K562 (cell line): ENCODE data around the gene EXTL1. TPM values are rescaled to one million over a fixed set of nuclear protein-coding genes. Genes with fewer than 3 reads are reported as not detected.

ENCODE experiments used
- ATAC-seq: fragments of 200-7000 bp; cut with Tn5 transposase; 3 replicates; pipeline ENCODE4 v1.9.1; 2020; ENCODE audit warnings: moderate library complexity
- BruUV-seq: library from RNA; stranded (reverse); fragments of 400-500 nt; replicated peaks from 2 replicates; lab custom pipeline; 2021; lab: Mats Ljungman, UMichigan
- CTCF ChIA-PET: fragments of 300-600 bp; formaldehyde crosslinking; extraction: SDS; loops from one replicate; lab custom pipeline; 2021; ENCODE audit warnings: low intra/inter-chr PET ratio; lab: Yijun Ruan, JAX
- POLR2A ChIA-PET: fragments of 300-600, 350-650 bp; sonication (Branson Sonifier 250); formaldehyde crosslinking; extraction: SDS; loops from one replicate; lab custom pipeline; 2021; ENCODE audit warnings: antibody characterized with exemption, inconsistent platforms; lab: Yijun Ruan, JAX
- DNase-seq, 4 experiments: peaks; one replicate each; pipeline versions ENCODE4 v3.0.0 to v3.0.0-alpha.2; 2011 to 2018; ENCODE audit warnings: low spot score in 3 of 4, mixed read lengths in 3 of 4; ENCODE audit errors: extremely low read depth in 1 of 4
- FAIRE-seq: peaks from 2 replicates; lab custom pipeline; 2011; peaks lifted over from hg19 to GRCh38; lab: Jason Lieb, UNC
- H2AFZ ChIP-seq: 2 replicates; pipeline ENCODE4 v1.6.0; 2011; ENCODE audit warnings: low read depth, low read length, control low read depth, inconsistent platforms
- H3K27ac ChIP-seq: fragments of 200-600 bp; 3 replicates; pipeline ENCODE4 v1.8.0; 2011; ENCODE audit warnings: low read depth, mild to moderate bottlenecking, control low read depth, inconsistent platforms, low read length, moderate library complexity, mixed read lengths; ENCODE audit errors: extremely low read depth
- H3K27me3 ChIP-seq, 2 experiments: fragments of 300-600 bp in 1 of 2; 2 replicates in 1 of 2; 3 replicates in 1 of 2; pipeline versions ENCODE4 v1.6.0 to v1.8.0; 2011; ENCODE audit warnings: inconsistent platforms in 2 of 2, low read length in 2 of 2, mild to moderate bottlenecking in 1 of 2, mixed read lengths in 1 of 2, moderate library complexity in 1 of 2; ENCODE audit not compliant: control insufficient read depth in 2 of 2, insufficient read depth in 2 of 2
- H3K36me3 ChIP-seq: fragments of 300-600 bp; 3 replicates; pipeline ENCODE4 v1.8.0; 2011; ENCODE audit warnings: mild to moderate bottlenecking, low read length, inconsistent platforms; ENCODE audit not compliant: control insufficient read depth, insufficient read depth
- H3K4me1 ChIP-seq, 2 experiments: fragments of 200-600 bp in 1 of 2; replicated peaks in 1 of 2; 2 replicates in 1 of 2; 3 replicates in 1 of 2; pipeline versions ENCODE4 v1.5.1 to v1.8.0; 2011; ENCODE audit warnings: inconsistent platforms in 2 of 2, low read length in 2 of 2, mild to moderate bottlenecking in 1 of 2, mixed read lengths in 1 of 2, moderate library complexity in 1 of 2; ENCODE audit not compliant: control insufficient read depth in 2 of 2, insufficient read depth in 2 of 2
- H3K4me2 ChIP-seq: 2 replicates; pipeline ENCODE4 v1.6.1; 2011; ENCODE audit warnings: low read length, control low read depth, inconsistent platforms, mixed read lengths; ENCODE audit not compliant: insufficient read depth
- H3K4me3 ChIP-seq: fragments of 200-600 bp; sonication (generic), shearing (Covaris generic); 2 replicates; pipeline ENCODE4 v1.5.1; 2016; ENCODE audit warnings: control low read depth, inconsistent platforms
- H3K79me2 ChIP-seq: fragments of 200-600 bp; 3 replicates; pipeline ENCODE4 v1.8.0; 2011; ENCODE audit warnings: low read length, inconsistent platforms; ENCODE audit not compliant: control insufficient read depth, insufficient read depth
- H3K9ac ChIP-seq, 2 experiments: 2 replicates each; pipeline versions ENCODE4 v1.6.0 to v1.6.1; 2011; ENCODE audit warnings: low read depth in 2 of 2, low read length in 2 of 2, control low read depth in 1 of 2, inconsistent platforms in 1 of 2, mild to moderate bottlenecking in 1 of 2, mixed read lengths in 1 of 2; ENCODE audit not compliant: insufficient read depth in 1 of 2
- H3K9me1 ChIP-seq: one replicate; pipeline ENCODE4 v1.6.0; 2011; ENCODE audit warnings: inconsistent platforms, mild to moderate bottlenecking, low read length, moderate library complexity; ENCODE audit not compliant: control insufficient read depth, insufficient read depth
- H3K9me3 ChIP-seq: replicated peaks from 2 replicates; pipeline ENCODE4 v1.5.1; 2011; ENCODE audit warnings: low read depth, low read length, inconsistent platforms; ENCODE audit not compliant: control insufficient read depth, insufficient read depth
- H4K20me1 ChIP-seq: replicated peaks from 2 replicates; pipeline ENCODE4 v1.6.1; 2011; ENCODE audit warnings: low read length, inconsistent platforms, mixed read lengths; ENCODE audit not compliant: control insufficient read depth, insufficient read depth
- KDM1A ChIP-seq, 2 experiments: fragments of 450-650 bp; IDR thresholded peaks; 2 replicates each; pipeline ENCODE4 v1.6.1; 2016; ENCODE audit warnings: mild to moderate bottlenecking in 2 of 2
- PATZ1 ChIP-seq: fragments of 250-450 bp; sonication (Bioruptor Pico); IDR thresholded peaks from 2 replicates; pipeline ENCODE4 v1.5.0; 2020; ENCODE audit warnings: mild to moderate bottlenecking, borderline replicate concordance
- WGBS: fragments of 100-300 bp; shearing (Covaris generic); methylation state at CpG from one replicate; pipeline ENCODE4 v1.1.6; 2016; ENCODE audit warnings: low coverage, mixed read lengths; ENCODE audit not compliant: insufficient coverage; ENCODE audit errors: missing lambda C conversion rate; 5-methylcytosine and 5-hydroxymethylcytosine counted together
- in situ Hi-C: fragments of 300-500 bp; cut with MboI; formaldehyde crosslinking; loops from 4 replicates; pipeline ENCODE4 v1.15.0; 2018; ENCODE audit warnings: inconsistent platforms, mixed read lengths
- intact Hi-C: fragments of 100-400 bp; cut with micrococcal nuclease; formaldehyde crosslinking; loops from 2 replicates; pipeline ENCODE4 v1.14.2; 2022
- polyA plus RNA-seq, 8 experiments: library from polyadenylated mRNA; depleted of rRNA in 4 of 8; stranded (reverse) in 5 of 8; unstranded in 3 of 8; fragments of >200 nt; fragmentation: Nextera tagmentation in 2 of 8; fragmentation: Illumina TruSeq in 1 of 8; extraction: Ambion mirVana in 2 of 8; extraction: Trizol in 1 of 8; gene quantifications; 2 replicates each; pipeline versions ENCODE4 v1.2.1 to v1.2.3, GENCODE V29; 2011 to 2014; ENCODE audit warnings: inconsistent platforms in 1 of 8, missing spikeins in 1 of 8
- total RNA-seq, 7 experiments: library from RNA; depleted of rRNA in 6 of 7; stranded (reverse); fragments of >200 nt in 6 of 7; fragmentation: Illumina TruSeq in 2 of 7; extraction: Trizol in 2 of 7; gene quantifications; 2 replicates each; pipeline versions ENCODE4 v1.2.1 to v1.2.3, GENCODE V29; 2011 to 2021; ENCODE audit warnings: low replicate concordance in 1 of 7

The EXTL1 gene
- total and polyA plus RNA-seq, 9 of the 15 experiments (the other 6 are each of a cell fraction or from before 2014, with no cell fraction given) = 0.04 to 0.23 (median 0.08) TPM; not detected in 3

GRCh38 chr1:26047278-26047874 lies 25.8 kb downstream of the EXTL1 start:
- no peak overlapping the region for H3K27ac ChIP-seq
- no peaks in the 10 kb centered on the region for H3K9me3 ChIP-seq
- CTCF ChIA-PET = no interaction called here
- H3K9me1 ChIP-seq = no peaks in the 10 kb centered on the region
- no TSS peak for BruUV-seq
- TF ChIP-seq KDM1A (IDR thresholded peaks at IDR 0.05) (peak; percentile 74 to 75), PATZ1 (CRISPR knock-in tag) (no peak)
- H3K4me1 ChIP-seq = peaks cover 36 to 45% of the 10 kb centered on the region in 2 experiments
- intact Hi-C loops (no loop called here), in situ Hi-C loops (no loop called here)
- no peak for FAIRE-seq
- H2AFZ ChIP-seq = no peak overlapping the region
- H3K79me2 ChIP-seq = no peaks in the 10 kb centered on the region
- DNase-seq = no peak
- no peak overlapping the region for H3K4me2 ChIP-seq
- H4K20me1 ChIP-seq = no peaks in the 10 kb centered on the region
- no peaks in the 10 kb centered on the region for H3K36me3 ChIP-seq
- no peak overlapping the region for H3K4me3 ChIP-seq
- ATAC-seq = no peak
- H3K27me3 ChIP-seq = no peaks in the 10 kb centered on the region
- H3K9ac ChIP-seq = no peak overlapping the region; a peak in 1 of 4 replicates
- 41% methylated on average over 7 of the region's 7 CpGs for WGBS
- POLR2A ChIA-PET = interaction anchor here (0.6 to 1.4 kb wide), 3 partner anchors 23 to 307 kb away, joined by 3 read pairs; no protein-coding TSS in a partner anchor
